AG04450 (cell line): ENCODE data around the gene MYBPC3. TPM values are rescaled to one million over a fixed set of nuclear protein-coding genes. Genes with fewer than 3 reads are reported as not detected.

Experiments used
- CTCF ChIA-PET: fragments of 300-600, 350-600 bp; formaldehyde crosslinking; extraction: SDS; loops from one replicate; lab custom pipeline; 2022; ENCODE audit warnings: antibody characterized with exemption, inconsistent platforms; lab: Charles Lee
- POLR2A ChIA-PET: fragments of 350-600 bp; formaldehyde crosslinking; extraction: SDS; loops from one replicate; lab custom pipeline; 2021; ENCODE audit warnings: antibody characterized with exemption, inconsistent platforms; lab: Yijun Ruan, JAX
- DNase-seq: peaks from one replicate; pipeline ENCODE4 v3.0.0-alpha.2; 2011; ENCODE audit warnings: low read depth, low spot score
- H3K27ac ChIP-seq: one replicate; pipeline ENCODE4 v1.5.1; 2012; ENCODE audit warnings: low read depth, low read length, control low read depth
- H3K27me3 ChIP-seq: one replicate; pipeline ENCODE4 v1.6.0; 2012; ENCODE audit warnings: low read length; ENCODE audit not compliant: control insufficient read depth, insufficient read depth
- H3K4me3 ChIP-seq: 2 replicates; pipeline ENCODE4 v1.5.1; 2011; ENCODE audit warnings: mild to moderate bottlenecking, low read depth, low read length, control low read depth
- H3K9me3 ChIP-seq: 2 replicates; pipeline ENCODE4 v1.5.1; 2012; ENCODE audit warnings: low read length; ENCODE audit not compliant: control insufficient read depth, insufficient read depth
- polyA plus RNA-seq: library from polyadenylated mRNA; depleted of rRNA; stranded (reverse); fragments of >200 nt; gene quantifications from 2 replicates; pipeline ENCODE4 v1.2.3, GENCODE V29; 2011
- TF ChIP-seq, protein P1 (sequence below): IDR thresholded peaks from 2 replicates; pipeline ENCODE4 v1.5.1; 2011; ENCODE audit warnings: low read depth, low read length, control low read depth, inconsistent platforms

MYBPC3 gene
- polyA plus RNA-seq, 1 experiment = not detected

DNA sequence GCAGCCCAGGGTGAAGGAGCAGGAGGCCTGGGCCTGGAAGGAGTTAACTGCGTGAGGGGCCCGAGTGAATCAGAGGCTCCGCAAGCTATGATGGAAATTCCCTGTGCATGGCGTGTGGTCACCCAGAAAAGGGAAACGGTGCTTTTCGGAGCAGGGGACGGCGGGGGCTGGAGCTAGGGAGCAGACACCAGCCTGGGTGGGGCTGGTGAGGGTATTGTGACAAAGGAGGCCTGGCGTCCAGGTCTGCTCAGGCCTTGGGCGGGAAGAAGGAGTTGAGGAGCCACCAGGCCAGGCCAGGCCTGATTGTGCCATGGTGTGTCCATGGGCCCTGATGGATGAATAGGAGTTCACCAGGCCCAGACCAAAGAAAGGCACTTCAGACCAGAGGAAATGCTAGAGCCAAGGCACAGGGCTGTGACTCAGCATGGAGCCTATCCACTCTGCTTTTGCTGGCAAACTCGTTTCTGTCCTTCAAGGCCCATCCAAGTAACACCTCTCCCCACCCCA is 38.6 kb upstream of the MYBPC3 start:
- no peaks in the 10 kb centered on the region for H3K27me3 ChIP-seq
- no peak for DNase-seq
- no peak overlapping the region for H3K4me3 ChIP-seq
- CTCF ChIA-PET = interaction anchor here (1.1 to 3.4 kb wide), 3 partner anchors 17 to 36 kb away, joined by 3 to 31 read pairs (median 3); no protein-coding TSS in a partner anchor
- POLR2A ChIA-PET = no interaction called here
- TF ChIP-seq, protein P1, sequence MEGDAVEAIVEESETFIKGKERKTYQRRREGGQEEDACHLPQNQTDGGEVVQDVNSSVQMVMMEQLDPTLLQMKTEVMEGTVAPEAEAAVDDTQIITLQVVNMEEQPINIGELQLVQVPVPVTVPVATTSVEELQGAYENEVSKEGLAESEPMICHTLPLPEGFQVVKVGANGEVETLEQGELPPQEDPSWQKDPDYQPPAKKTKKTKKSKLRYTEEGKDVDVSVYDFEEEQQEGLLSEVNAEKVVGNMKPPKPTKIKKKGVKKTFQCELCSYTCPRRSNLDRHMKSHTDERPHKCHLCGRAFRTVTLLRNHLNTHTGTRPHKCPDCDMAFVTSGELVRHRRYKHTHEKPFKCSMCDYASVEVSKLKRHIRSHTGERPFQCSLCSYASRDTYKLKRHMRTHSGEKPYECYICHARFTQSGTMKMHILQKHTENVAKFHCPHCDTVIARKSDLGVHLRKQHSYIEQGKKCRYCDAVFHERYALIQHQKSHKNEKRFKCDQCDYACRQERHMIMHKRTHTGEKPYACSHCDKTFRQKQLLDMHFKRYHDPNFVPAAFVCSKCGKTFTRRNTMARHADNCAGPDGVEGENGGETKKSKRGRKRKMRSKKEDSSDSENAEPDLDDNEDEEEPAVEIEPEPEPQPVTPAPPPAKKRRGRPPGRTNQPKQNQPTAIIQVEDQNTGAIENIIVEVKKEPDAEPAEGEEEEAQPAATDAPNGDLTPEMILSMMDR = no peak
- no peak overlapping the region for H3K27ac ChIP-seq
- no peaks in the 10 kb centered on the region; the same call in 1 of the 2 replicates for H3K9me3 ChIP-seq

DNA sequence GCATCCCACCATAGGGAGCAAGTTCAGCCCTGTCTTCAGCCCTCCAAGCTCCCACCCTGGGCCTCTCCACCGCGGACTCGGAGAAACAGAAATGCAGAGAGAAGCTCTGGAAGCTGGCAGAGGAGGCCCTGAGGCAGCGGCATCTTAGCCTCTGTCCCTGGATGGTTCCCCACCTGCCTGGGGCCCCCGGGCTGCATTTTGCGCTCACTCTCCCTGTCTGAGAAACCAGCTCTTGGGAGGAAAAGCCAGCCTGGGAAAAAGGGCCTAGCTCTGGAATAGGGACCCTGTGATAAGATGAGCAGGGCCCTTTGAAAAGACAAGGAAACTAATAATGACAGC is 37.9 kb upstream of the MYBPC3 start:
- TF ChIP-seq, protein P1 = no peak
- no peak overlapping the region for H3K27ac ChIP-seq
- no peak for DNase-seq
- no peak overlapping the region for H3K4me3 ChIP-seq
- no peaks in the 10 kb centered on the region for H3K27me3 ChIP-seq
- ChIA-PET POLR2A (no interaction called here), CTCF (interaction anchor here (1.1 kb wide), 1 partner anchor 16 kb away, joined by 3 read pairs; no protein-coding TSS in a partner anchor)
- no peaks in the 10 kb centered on the region; the same call in 1 of the 2 replicates for H3K9me3 ChIP-seq

DNA sequence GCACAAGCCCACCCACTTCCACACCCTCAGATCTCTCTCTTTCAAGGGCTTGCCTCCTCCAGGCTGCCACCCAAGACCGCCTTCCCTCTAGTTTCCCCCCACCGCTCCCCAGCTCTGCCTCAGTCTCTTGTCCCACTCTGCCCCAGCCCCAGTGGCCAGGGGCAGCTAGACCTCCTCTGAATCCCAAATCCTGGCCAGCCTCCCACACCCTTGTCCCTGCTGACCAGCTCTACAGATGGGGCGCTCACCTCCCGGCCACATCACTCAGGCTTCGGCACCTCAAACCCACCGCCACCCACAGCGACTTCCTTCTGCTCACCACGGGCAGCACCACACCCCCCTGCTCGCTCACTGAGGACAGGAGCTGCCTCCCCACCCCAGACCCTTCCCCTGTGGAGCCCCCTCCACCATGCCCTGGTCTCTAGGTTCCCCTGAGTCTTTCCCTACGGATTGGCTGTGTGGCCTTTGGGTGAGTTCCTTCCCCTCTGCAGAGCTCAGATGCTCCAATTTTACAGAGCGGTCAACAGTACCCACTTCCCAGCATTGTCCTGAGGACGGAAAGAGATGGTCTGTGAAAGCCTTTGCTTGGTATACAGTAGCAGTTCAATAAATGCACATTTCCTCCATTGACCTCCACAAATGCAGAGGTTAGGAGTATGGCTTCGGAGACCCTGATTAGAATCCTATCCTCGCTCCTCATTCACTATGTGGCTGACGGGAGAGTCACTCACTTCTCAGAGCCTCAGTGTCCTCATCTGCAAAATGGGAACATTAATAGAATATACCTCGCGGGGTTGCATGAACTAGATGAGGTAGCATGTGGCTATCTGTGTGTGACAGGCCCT is 37.3 kb upstream of the MYBPC3 start:
- CTCF ChIA-PET = interaction anchor here (1.1 kb wide), 1 partner anchor 15 kb away, joined by 3 read pairs; no protein-coding TSS in a partner anchor
- POLR2A ChIA-PET = no interaction called here
- TF ChIP-seq, protein P1 = no peak
- no peak for DNase-seq
- Histone ChIP-seq H3K9me3 (no peaks in the 10 kb centered on the region; the same call in 1 of the 2 replicates), H3K27ac (no peak overlapping the region), H3K27me3 (no peaks in the 10 kb centered on the region), H3K4me3 (no peak overlapping the region)

DNA sequence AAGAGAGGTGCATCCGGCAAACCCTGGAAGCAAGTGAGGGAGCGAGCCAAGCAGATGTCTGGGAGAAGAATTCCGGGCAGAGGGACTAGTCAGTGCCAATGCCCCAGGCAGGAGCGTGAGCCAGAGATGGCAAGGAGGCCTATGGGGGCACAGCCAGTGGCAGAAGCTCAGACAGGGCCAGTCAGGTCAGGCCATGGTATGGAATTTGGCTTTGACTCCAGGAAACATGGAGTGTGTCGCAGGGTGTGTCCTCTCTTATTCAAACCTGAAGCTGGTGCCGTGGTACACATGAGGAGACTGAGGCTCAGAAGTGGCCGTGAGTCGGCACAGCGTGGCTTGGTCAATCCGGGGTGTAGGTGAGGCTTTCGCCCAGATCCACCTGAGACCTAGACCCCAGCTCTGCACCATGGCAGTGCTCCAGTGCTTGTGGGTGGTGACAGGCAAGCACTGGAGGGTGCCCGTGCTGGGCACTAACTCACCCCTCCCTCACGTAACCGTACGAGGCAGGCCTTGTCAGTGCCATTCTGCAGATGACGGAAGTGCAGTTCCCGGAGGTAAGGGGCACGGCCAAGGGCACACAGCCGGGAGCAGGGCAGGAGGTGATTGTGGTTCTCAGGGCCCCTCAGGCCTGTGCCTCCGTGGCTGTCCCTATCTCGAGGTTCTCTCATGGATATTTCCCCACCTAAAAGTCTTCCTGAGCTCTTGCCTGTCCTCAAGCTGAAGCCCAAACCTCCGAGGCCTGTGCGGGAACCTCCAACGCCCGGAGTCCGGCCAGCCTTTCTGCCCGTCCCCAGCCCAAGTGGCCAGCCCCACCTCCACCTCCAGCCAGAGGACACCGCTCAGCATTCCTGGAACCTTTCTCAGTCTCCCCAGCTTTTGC is 36.4 kb upstream of the MYBPC3 start:
- ChIA-PET CTCF (interaction anchor here (1.1 kb wide), 1 partner anchor 15 kb away, joined by 8 read pairs; no protein-coding TSS in a partner anchor), POLR2A (interaction anchor here (0.5 kb wide), 1 partner anchor 315 kb away, joined by 3 read pairs; no protein-coding TSS in a partner anchor)
- H3K27me3 ChIP-seq = no peaks in the 10 kb centered on the region
- H3K9me3 ChIP-seq = no peaks in the 10 kb centered on the region; the same call in 1 of the 2 replicates
- no peak overlapping the region for H3K4me3 ChIP-seq
- no peak overlapping the region for H3K27ac ChIP-seq
- DNase-seq = no peak
- TF ChIP-seq, protein P1 = no peak
